GM12874 (cell line): Measurements from ENCODE around the gene RUVBL2.

Source experiments
- TF ChIP-seq, protein P1 (sequence below): IDR thresholded peaks from 2 replicates; pipeline ENCODE4 v1.5.1; 2011; ENCODE audit warnings: low read depth, mild to moderate bottlenecking, control low read depth, low read length, moderate library complexity; ENCODE audit not compliant: insufficient read depth

RUVBL2 gene

DNA sequence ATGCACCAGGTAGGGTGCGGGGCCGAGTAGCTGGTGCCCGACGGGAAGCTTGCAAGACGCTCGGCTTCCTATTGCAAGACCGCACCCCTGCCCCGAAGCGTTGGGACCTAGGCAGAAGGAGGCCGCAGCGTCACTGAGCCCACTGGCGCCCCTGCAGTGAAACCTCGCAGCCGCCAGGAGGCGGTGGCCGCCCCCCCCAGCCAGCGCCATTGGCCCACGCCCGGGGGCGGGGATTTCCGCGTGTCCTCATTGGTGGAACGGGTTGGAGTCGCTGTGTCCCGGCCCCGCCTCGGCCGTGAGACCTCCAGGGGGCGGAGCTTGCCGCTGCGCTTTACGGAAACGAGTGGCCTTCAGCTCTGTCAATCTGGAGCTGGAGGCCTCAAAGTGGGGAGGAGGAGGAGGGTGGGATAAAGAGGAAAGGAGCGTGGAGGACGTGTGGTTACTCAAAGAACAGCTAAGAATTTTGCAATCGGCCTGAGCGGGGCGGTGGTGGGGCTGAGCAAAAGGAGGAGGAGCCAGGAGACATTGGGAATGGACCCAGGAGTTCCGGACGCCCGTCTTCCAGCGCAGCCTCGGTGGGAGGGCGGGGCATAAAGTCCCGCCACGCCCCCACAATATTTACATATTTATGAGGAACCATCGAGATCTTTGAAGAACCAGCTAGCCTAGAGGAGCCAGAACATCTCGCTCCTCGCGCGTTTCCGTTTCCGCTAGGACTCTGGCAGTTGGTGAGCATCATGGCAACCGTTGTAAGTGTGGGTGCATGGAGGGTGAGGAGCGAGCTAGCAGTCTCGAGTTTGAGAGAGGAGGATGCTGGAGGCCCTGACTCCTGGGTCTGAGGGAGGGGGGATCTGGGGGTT, at the start of gene RUVBL2, which contains the start of gene GYS1:
Gene RUVBL2 (plus strand): TSS at position 713 of the 860 bp plus-strand sequence. CDS start 25 bp downstream, at position 738.
Gene GYS1 (minus strand): TSS at position 135 of the 860 bp plus-strand sequence. CDS start 197 bp downstream, outside the sequence.
- TF ChIP-seq, protein P1, sequence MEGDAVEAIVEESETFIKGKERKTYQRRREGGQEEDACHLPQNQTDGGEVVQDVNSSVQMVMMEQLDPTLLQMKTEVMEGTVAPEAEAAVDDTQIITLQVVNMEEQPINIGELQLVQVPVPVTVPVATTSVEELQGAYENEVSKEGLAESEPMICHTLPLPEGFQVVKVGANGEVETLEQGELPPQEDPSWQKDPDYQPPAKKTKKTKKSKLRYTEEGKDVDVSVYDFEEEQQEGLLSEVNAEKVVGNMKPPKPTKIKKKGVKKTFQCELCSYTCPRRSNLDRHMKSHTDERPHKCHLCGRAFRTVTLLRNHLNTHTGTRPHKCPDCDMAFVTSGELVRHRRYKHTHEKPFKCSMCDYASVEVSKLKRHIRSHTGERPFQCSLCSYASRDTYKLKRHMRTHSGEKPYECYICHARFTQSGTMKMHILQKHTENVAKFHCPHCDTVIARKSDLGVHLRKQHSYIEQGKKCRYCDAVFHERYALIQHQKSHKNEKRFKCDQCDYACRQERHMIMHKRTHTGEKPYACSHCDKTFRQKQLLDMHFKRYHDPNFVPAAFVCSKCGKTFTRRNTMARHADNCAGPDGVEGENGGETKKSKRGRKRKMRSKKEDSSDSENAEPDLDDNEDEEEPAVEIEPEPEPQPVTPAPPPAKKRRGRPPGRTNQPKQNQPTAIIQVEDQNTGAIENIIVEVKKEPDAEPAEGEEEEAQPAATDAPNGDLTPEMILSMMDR = peak; percentile 99

DNA sequence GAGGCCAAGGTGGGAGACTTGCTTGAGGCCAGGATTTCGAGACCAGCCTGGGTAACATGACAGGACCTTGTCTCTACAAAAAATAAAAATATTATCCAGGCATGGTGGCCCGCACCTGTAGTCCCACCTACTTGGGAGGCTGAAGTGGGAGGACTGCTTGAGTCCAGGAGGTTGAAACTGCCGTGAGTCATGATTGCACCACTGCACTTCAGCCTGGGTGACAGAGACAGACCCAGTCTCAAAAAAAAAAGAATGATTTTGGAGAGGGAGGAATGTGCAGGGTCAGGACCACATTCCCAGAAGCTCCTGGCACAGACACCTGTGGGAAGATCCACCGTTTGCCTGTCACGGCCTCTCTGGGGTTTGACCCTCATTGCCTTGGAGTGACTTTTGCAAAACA, 48.3 kb upstream of the RUVBL2 start:
- TF ChIP-seq, protein P1 = no peak

DNA sequence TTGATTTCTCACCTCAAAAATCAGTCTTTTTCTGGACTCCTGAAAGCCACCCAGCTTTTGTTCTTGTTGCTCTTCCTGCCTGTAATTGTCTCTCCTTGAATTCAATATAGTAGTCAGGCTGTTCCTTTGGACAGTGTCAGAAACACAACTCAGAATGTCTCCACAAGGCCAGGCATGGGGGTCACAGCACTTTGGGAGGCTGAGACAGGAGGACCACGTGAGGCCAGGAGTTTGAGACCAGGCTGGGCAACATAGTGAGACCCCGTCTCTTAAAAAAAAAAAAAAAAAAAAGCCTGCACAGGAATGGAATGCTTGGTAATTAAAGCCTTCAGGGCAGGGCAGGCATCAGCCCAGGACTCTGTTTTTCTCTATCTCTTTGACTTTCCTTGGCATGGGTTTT, 47.9 kb upstream of the RUVBL2 start:
- TF ChIP-seq, protein P1 = no peak

DNA sequence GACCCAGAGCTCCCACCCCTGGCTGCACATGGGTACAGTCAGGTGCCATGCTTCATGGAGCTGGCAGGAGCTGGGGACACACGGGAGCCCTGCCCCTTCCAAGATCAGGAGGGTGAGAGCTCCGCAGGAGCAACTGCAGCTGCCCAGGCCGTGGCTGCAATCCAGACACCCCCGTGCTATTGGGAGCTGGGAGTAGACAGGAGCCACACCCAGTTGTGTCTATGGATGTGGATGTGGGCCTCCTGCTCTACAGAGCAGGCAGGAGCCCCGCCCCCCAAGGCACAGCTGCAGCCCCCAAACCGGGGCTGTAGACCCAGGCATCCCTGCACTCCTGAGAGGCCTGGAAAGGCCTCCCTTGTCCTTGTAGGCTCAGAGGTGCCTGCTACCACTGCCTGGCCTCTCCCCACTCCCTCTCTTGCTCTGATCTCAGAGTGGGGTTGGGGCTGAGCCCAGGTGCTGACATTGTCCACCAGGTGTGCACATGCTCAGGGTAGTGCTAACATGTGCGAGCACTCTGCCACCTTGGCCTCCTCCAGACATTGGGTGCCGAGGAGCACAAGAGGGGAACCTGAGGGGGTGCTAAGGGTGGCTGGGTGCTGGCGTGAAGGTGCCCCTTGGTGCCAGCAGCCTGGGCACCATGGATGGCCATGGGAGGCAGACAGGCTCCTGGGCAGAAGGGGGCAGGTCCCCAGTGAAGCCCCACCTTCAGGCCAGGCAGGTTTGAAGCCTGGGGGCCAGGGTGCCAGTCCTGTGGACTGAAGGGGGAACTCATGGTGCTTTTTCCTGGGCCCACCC, 47.0 kb upstream of the RUVBL2 start:
- TF ChIP-seq, protein P1 = no peak

DNA sequence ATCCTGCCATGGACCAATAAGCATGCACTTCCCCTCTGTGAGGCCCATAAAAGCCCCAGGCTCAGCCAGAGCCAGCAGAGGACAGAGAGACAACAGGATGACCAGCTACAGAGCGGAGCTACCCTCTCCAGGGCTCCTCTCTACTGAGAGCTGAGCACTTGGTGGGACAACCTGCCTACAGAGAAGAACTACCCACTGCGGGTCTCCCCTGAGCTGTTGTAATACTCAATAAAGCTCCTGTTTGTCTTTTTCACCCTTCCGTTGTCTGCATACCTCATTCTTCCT, 46.5 kb upstream of the RUVBL2 start:
- TF ChIP-seq, protein P1 = no peak

DNA sequence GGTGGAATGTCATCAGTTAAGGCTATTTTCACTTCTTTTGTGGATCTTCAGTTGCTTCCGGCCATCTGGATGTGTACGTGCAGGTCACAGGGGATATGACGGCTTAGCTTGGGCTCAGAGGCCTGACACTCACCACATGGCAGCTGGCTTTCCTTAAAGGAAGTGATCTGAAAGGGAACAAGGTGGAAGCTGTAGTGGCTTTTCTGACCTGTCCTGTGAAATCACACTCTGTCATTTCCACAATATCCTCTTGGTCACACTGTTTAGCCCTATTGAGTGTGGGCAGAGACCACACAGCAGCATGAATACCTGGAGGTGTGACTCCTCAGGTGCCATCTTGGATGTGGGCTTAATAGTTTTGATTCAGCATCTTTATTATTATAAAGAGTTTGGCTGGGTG, 43.5 kb upstream of the RUVBL2 start:
- TF ChIP-seq, protein P1 = no peak

DNA sequence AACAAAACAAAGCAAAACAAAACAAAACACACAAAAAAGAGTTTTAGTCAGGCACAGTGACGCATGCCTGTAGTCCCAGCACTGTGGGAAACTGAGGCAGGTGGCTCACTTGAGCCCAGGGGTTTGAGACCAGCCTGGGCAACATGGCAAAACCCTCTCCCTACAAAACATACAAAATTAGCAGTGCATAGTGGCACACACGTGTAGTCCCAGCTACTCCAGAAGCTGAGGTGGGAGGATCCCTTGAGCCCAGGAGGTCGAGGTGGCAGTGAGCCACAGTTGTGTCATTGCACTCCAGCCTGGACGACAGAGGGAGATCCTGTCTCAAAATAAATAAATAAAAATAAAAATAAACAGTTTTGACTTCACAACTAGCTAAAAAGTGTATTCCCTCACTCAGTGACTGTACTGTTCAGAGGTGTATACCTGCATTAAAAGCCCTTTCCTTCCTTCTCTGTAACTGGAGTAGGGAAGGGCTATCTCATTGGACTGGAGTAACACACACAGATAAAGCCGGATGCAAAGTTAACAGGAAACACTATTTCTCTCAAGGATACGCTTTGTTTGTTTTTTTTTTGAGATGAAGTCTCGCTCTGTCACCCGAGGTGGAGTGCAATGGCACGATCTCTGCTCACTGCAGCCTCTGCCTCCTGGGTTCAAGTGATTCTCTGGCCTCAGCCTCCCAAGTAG, 42.7 kb upstream of the RUVBL2 start:
- TF ChIP-seq, protein P1 = no peak
